Transverse colon (tissue), 4 donors: Measurements from ENCODE around the gene PDK2. TPM values are rescaled to one million over a fixed set of nuclear protein-coding genes. Genes with fewer than 3 reads are reported as not detected.

Experiments
- DNase-seq: peaks from one replicate; pipeline ENCODE4 v3.0.0-alpha.2; 2019
- H3K27ac ChIP-seq, 4 donors: fragments of 200-600 bp; sonication (generic); 2 replicates each; pipeline ENCODE4 v1.5.1; 2016 to 2018; ENCODE audit warnings: inconsistent platforms in 4 of 4
- H3K27me3 ChIP-seq: fragments of 200-600 bp; sonication (generic); 2 replicates; pipeline ENCODE4 v1.5.1; 2017; ENCODE audit warnings: inconsistent platforms
- H3K36me3 ChIP-seq, 4 donors: fragments of 200-600 bp; sonication (generic); 2 replicates each; pipeline ENCODE4 v1.5.1; 2017 to 2019; ENCODE audit warnings: inconsistent platforms in 4 of 4
- H3K4me1 ChIP-seq, 4 donors: fragments of 200-600 bp; sonication (generic); 2 replicates each; pipeline ENCODE4 v1.5.1; 2017 to 2020; ENCODE audit warnings: inconsistent platforms in 4 of 4
- H3K4me3 ChIP-seq, 4 donors: fragments of 200-600 bp; sonication (generic); 1 replicate in 1 of 4; 2 replicates in 3 of 4; pipeline versions ENCODE4 v1.5.1 to v1.6.1; 2017 to 2019; ENCODE audit warnings: inconsistent platforms in 4 of 4
- H3K9me3 ChIP-seq, 2 donors: fragments of 200-600 bp; sonication (generic); 2 replicates each; pipeline ENCODE4 v1.5.1; 2017 to 2019; ENCODE audit warnings: inconsistent platforms in 2 of 2
- EP300 ChIP-seq: sonication (generic); formaldehyde crosslinking; IDR thresholded peaks from one replicate; pipeline ENCODE4 v1.6.1; 2017; ENCODE audit warnings: antibody characterized with exemption, low read depth
- POLR2A ChIP-seq: fragments of 450-650 bp; IDR thresholded peaks from one replicate; pipeline ENCODE4 v1.6.1; 2016; ENCODE audit warnings: antibody characterized with exemption, mild to moderate bottlenecking, moderate library complexity
- POLR2AphosphoS5 ChIP-seq, 3 donors: sonication (generic); formaldehyde crosslinking; IDR thresholded peaks; one replicate each; pipeline ENCODE4 v1.6.1; 2016; ENCODE audit warnings: antibody characterized with exemption in 3 of 3
- WGBS, 2 donors: methylation state at CpG; one replicate each; pipeline ENCODE4 v1.1.5; 2018; ENCODE audit warnings: low coverage in 1 of 2; 5-methylcytosine and 5-hydroxymethylcytosine counted together
- in situ Hi-C, 4 donors: fragments of 200-750 bp; cut with MboI; loops; one replicate each; pipeline versions ENCODE4 v1.15.0 to v1.15.1; 2017; ENCODE audit warnings: low sequenced_read_pairs in 3 of 4, low pct_ligation_motif_present in 1 of 4, low pct_unique_long_range_greater_than_20kb in 1 of 4
- intact Hi-C: fragments of 100-400 bp; cut with DNase I; formaldehyde crosslinking; loops from one replicate; pipeline ENCODE4 v1.15.1; 2023; ENCODE audit warnings: low total_unique reads
- total RNA-seq, 4 donors: library from RNA; depleted of rRNA; stranded (reverse); fragments of >200 nt; gene quantifications; one replicate each; pipeline ENCODE4 v1.1.0, GENCODE V29; 2016
- TF ChIP-seq, protein P1 (sequence below), 5 experiments: fragments of 200-600 bp in 3 of 5; fragments of 450-650 bp in 2 of 5; sonication (generic) in 3 of 5; IDR thresholded peaks; 1 replicate in 2 of 5; 2 replicates in 3 of 5; pipeline ENCODE4 v1.5.1; 2016 to 2017; ENCODE audit warnings: antibody characterized with exemption in 5 of 5, inconsistent platforms in 3 of 5, mild to moderate bottlenecking in 2 of 5, moderate library complexity in 1 of 5

Gene PDK2
- total RNA-seq, 4 donors from 2014 or later = 84.6 to 292 (median 136) TPM

DNA sequence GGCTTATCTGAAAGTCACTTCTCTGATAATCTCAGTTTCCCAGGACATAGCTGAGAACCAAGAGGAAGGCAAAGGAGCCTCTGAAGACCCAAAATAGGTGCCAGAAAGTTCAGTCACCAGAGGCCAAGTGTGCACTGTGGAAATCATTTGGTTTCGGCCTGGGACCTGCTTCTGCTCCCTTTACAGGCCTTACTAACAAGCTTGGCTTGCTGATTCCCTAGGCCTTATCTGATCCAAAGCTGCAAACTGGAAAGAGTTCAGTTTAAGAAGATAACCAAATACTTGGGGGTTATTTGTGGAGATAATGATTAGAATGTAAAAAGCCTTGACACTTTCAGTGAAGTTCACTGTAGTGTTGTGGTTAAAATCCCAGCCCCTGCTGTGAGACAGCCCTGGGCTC, 22.2 kb upstream of the PDK2 start:
- Histone ChIP-seq H3K4me3 (no peak overlapping the region), H3K4me1 (no peaks in the 10 kb centered on the region), H3K36me3 (peaks cover 0 to 52% (median 8%) of the 10 kb centered on the region in 4 donors), H3K27ac (no peak overlapping the region), H3K27me3 (no peaks in the 10 kb centered on the region), H3K9me3 (no peaks in the 10 kb centered on the region)
- 100% methylated on average over 1 of the region's 1 CpG; no CpG with 5 or more reads in 1 of the 2 donors for WGBS, 2 donors
- intact Hi-C loops = loop anchor here (10.0 kb wide), 1 partner anchor 208 kb away; no protein-coding TSS in a partner anchor
- DNase-seq = no peak
- TF ChIP-seq EP300 = no peak
- TF ChIP-seq, protein P1, sequence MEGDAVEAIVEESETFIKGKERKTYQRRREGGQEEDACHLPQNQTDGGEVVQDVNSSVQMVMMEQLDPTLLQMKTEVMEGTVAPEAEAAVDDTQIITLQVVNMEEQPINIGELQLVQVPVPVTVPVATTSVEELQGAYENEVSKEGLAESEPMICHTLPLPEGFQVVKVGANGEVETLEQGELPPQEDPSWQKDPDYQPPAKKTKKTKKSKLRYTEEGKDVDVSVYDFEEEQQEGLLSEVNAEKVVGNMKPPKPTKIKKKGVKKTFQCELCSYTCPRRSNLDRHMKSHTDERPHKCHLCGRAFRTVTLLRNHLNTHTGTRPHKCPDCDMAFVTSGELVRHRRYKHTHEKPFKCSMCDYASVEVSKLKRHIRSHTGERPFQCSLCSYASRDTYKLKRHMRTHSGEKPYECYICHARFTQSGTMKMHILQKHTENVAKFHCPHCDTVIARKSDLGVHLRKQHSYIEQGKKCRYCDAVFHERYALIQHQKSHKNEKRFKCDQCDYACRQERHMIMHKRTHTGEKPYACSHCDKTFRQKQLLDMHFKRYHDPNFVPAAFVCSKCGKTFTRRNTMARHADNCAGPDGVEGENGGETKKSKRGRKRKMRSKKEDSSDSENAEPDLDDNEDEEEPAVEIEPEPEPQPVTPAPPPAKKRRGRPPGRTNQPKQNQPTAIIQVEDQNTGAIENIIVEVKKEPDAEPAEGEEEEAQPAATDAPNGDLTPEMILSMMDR (IDR thresholded peaks at IDR 0.05) = no peak
- no peak for TF ChIP-seq POLR2A
- no peak for TF ChIP-seq POLR2AphosphoS5 (IDR thresholded peaks at IDR 0.05)
- in situ Hi-C loops = no loop called here

DNA sequence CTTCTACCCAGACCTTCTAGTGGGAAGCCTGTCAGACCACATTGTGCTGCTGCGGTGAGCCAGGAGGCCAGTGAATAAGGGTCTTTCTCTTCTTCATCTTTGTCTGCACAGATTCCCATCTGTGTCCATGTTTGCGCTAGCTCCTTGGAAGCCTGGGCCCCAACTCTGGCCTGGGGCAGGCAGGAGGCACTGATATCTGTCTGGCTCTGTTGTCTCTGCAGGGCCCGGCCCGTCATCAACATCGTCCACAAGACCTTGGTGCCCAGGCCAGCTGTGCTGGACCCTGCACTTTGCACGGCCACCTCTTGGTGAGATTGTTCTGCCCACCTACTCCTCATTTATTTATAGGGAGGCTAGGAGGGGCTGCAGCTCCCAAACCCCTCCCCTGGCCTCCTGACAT, 20.9 kb upstream of the PDK2 start:
- Histone ChIP-seq H3K27ac (no peak overlapping the region), H3K4me1 (no peaks in the 10 kb centered on the region), H3K27me3 (no peaks in the 10 kb centered on the region), H3K4me3 (no peak overlapping the region), H3K36me3 (peaks cover 0 to 55% (median 8%) of the 10 kb centered on the region in 4 donors), H3K9me3 (no peaks in the 10 kb centered on the region)
- DNase-seq = no peak
- WGBS, 2 donors = 95 to 96% methylated on average over 5 to 6 of the region's 6 CpGs
- intact Hi-C loops (loop anchor here (10.0 kb wide), 1 partner anchor 209 kb away; no protein-coding TSS in a partner anchor), in situ Hi-C loops (no loop called here)
- TF ChIP-seq POLR2A (no peak), EP300 (no peak), POLR2AphosphoS5 (IDR thresholded peaks at IDR 0.05) (no peak)
- TF ChIP-seq, protein P1 (IDR thresholded peaks at IDR 0.05) = no peak

DNA sequence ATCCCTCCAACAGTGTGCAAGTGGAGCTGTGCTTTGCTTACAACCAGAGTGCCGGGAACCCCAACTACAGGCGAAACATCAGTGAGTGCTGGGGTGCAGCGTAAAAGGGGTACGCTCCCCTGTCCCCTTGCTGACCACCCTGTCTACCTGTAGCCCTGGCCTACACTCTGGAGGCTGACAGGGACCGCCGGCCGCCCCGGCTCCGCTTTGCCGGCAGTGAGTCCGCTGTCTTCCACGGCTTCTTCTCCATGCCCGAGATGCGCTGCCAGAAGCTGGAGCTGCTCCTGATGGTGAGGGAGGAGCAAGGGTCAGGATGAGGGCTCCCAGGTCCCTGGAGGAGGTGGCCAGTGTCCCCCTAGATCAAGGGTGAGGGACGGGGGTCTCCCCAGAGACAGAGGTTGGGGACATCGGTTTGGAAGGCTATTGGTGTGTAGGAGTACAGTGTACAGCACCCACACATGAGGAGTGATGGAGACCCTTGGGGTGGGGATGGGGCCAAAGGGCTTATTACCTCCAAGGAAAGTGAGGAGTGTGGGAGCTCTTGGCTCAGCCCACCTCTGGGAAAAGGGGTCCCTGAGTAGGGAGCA, 19.6 kb upstream of the PDK2 start:
- 91 to 95% methylated on average over 11 to 16 of the region's 16 CpGs for WGBS, 2 donors
- intact Hi-C loops = loop anchor here (10.0 kb wide), 1 partner anchor 211 kb away; no protein-coding TSS in a partner anchor

GRCh38 chr17:50076221-50076590, 18.9 kb upstream of the PDK2 start:
- Histone ChIP-seq H3K4me3 (no peak overlapping the region), H3K27me3 (no peaks in the 10 kb centered on the region), H3K27ac (no peak overlapping the region), H3K4me1 (peaks cover 0 to 8% (median 0%) of the 10 kb centered on the region in 4 donors), H3K36me3 (peaks cover 0 to 52% (median 6%) of the 10 kb centered on the region in 4 donors), H3K9me3 (no peaks in the 10 kb centered on the region)
- TF ChIP-seq, protein P1 (IDR thresholded peaks at IDR 0.05) = no peak
- TF ChIP-seq POLR2AphosphoS5 (IDR thresholded peaks at IDR 0.05) (no peak), EP300 (no peak), POLR2A (no peak)
- no peak for DNase-seq
- WGBS, 2 donors = 86 to 100% methylated on average over 1 to 16 of the region's 16 CpGs
- intact Hi-C loops = loop anchor here (10.0 kb wide), 1 partner anchor 211 kb away; no protein-coding TSS in a partner anchor
- in situ Hi-C loops = no loop called here

More for the DNA sequence above, 19.6 kb upstream of the PDK2 start:
- Histone ChIP-seq H3K27ac (no peak overlapping the region), H3K27me3 (no peaks in the 10 kb centered on the region), H3K36me3 (peaks cover 0 to 55% (median 8%) of the 10 kb centered on the region in 4 donors), H3K4me1 (peaks cover 0 to 8% (median 0%) of the 10 kb centered on the region in 4 donors), H3K4me3 (no peak overlapping the region), H3K9me3 (no peaks in the 10 kb centered on the region)
- TF ChIP-seq EP300 (no peak), POLR2AphosphoS5 (IDR thresholded peaks at IDR 0.05) (no peak), POLR2A (no peak)
- TF ChIP-seq, protein P1 (IDR thresholded peaks at IDR 0.05) = no peak
- in situ Hi-C loops = no loop called here
- no peak for DNase-seq
